Measurements from ENCODE around the gene FERMT1. TPM values are rescaled to one million over a fixed set of nuclear protein-coding genes. Genes with fewer than 3 reads are reported as not detected.
"Not testable (repeated sequence)": the region's sequence is repeated elsewhere in the genome, so short reads cannot be mapped to it uniquely, and the experiment has no call there.

Gene FERMT1
- total and polyA plus RNA-seq, 4 donors, result 0.83 to 2.4 (median 1.5) TPM

GRCh38 chr20:6113951-6114350 lies 8.9 kb downstream of the FERMT1 start:
- no peak overlapping the region for H3K4me3 ChIP-seq
- peaks cover 0 to 12% (median 4%) of the 10 kb centered on the region in 4 donors for H3K9me3 ChIP-seq (ENCODE audit: control insufficient read depth in 4 of 4, insufficient read depth in 3 of 4, low read length in 3 of 4)
- H3K36me3 ChIP-seq (ENCODE audit: control insufficient read depth in 4 of 4, insufficient read depth in 4 of 4, low read length in 4 of 4), result peaks cover 0 to 4% (median 0%) of the 10 kb centered on the region in 4 donors
- H3K27ac ChIP-seq (ENCODE audit: low read depth in 1 of 2, low read length in 1 of 2), result no peak overlapping the region
- TF ChIP-seq, protein P1, sequence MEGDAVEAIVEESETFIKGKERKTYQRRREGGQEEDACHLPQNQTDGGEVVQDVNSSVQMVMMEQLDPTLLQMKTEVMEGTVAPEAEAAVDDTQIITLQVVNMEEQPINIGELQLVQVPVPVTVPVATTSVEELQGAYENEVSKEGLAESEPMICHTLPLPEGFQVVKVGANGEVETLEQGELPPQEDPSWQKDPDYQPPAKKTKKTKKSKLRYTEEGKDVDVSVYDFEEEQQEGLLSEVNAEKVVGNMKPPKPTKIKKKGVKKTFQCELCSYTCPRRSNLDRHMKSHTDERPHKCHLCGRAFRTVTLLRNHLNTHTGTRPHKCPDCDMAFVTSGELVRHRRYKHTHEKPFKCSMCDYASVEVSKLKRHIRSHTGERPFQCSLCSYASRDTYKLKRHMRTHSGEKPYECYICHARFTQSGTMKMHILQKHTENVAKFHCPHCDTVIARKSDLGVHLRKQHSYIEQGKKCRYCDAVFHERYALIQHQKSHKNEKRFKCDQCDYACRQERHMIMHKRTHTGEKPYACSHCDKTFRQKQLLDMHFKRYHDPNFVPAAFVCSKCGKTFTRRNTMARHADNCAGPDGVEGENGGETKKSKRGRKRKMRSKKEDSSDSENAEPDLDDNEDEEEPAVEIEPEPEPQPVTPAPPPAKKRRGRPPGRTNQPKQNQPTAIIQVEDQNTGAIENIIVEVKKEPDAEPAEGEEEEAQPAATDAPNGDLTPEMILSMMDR (IDR thresholded peaks at IDR 0.05; ENCODE audit: control extremely low read depth, extremely low read depth), result no peak
- H3K9ac ChIP-seq (ENCODE audit: insufficient read depth in 1 of 2, low read length in 2 of 2), result no peak overlapping the region
- no peaks in the 10 kb centered on the region for H3K4me1 ChIP-seq (ENCODE audit: control insufficient read depth in 5 of 5, insufficient read depth in 5 of 5, low read length in 5 of 5)
- no peak for DNase-seq
- no peaks in the 10 kb centered on the region for H3K27me3 ChIP-seq (ENCODE audit: control insufficient read depth in 3 of 3, insufficient read depth in 3 of 3, low read length in 2 of 3)
- no peak for ATAC-seq (ENCODE audit: insufficient read depth, low FRiP score)
- 80 to 89% methylated on average over 3 of the region's 3 CpGs for WGBS, 2 donors

DNA sequence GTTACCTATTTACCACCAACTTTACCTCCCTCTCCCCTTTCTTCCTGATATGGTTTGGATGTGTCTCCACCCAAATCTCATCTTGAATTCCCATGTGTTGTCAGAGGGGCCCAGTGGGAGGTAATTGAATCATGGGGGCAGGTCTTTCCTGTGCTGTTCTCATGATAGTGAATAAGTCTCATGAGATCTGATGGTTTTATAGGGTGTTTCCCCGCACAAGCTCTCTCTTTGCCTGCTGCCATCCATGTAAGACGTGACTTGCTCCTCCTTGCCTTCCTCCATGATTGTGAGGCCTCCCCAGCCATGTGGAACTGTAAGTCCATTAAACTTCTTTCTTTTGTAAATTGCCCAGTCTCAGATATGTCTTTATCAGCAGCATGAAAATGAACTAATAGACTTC lies 9.9 kb downstream of the FERMT1 start:
- WGBS, 2 donors, result 89 to 92% methylated on average over 2 of the region's 2 CpGs
- not testable (repeated sequence) for ATAC-seq (ENCODE audit: insufficient read depth, low FRiP score); DNase-seq; H3K9ac ChIP-seq (ENCODE audit: insufficient read depth in 1 of 2, low read length in 2 of 2); H3K4me3 ChIP-seq; H3K27me3 ChIP-seq (ENCODE audit: control insufficient read depth in 3 of 3, insufficient read depth in 3 of 3, low read length in 2 of 3); H3K27ac ChIP-seq (ENCODE audit: low read depth in 1 of 2, low read length in 1 of 2); H3K4me1 ChIP-seq (ENCODE audit: control insufficient read depth in 5 of 5, insufficient read depth in 5 of 5, low read length in 5 of 5); H3K36me3 ChIP-seq (ENCODE audit: control insufficient read depth in 4 of 4, insufficient read depth in 4 of 4, low read length in 4 of 4)
- peaks cover 0 to 12% (median 4%) of the 10 kb centered on the region in 4 donors for H3K9me3 ChIP-seq (ENCODE audit: control insufficient read depth in 4 of 4, insufficient read depth in 3 of 4, low read length in 3 of 4)

DNA sequence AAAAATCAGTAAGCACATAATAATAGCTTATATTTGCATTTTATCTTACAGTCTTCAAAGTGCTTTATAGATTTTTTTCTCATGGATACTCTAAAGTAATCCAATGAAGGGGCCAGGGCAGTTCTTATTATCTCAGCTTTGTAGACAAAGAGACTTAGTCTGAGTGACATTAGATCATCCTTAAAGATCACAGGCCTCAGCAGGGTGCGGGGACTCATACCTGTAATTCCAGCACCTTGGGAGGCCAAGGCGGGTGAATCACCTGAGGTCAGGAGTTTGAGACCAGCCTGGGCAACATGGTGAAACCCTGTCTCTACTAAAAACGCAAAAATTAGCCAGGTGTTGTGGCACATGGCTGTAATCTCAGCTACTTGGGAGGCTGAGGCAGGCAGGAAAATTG lies 14.5 kb downstream of the FERMT1 start:
- DNase-seq (no peak), ATAC-seq (ENCODE audit: insufficient read depth, low FRiP score) (no peak)
- Histone ChIP-seq H3K27me3 (ENCODE audit: control insufficient read depth in 3 of 3, insufficient read depth in 3 of 3, low read length in 2 of 3) (no peaks in the 10 kb centered on the region), H3K27ac (ENCODE audit: low read depth in 1 of 2, low read length in 1 of 2) (no peak overlapping the region), H3K36me3 (ENCODE audit: control insufficient read depth in 4 of 4, insufficient read depth in 4 of 4, low read length in 4 of 4) (no peaks in the 10 kb centered on the region), H3K9ac (ENCODE audit: insufficient read depth in 1 of 2, low read length in 2 of 2) (no peak overlapping the region), H3K4me3 (no peak overlapping the region), H3K4me1 (ENCODE audit: control insufficient read depth in 5 of 5, insufficient read depth in 5 of 5, low read length in 5 of 5) (no peaks in the 10 kb centered on the region), H3K9me3 (ENCODE audit: control insufficient read depth in 4 of 4, insufficient read depth in 3 of 4, low read length in 3 of 4) (peaks cover 0 to 2% (median 0%) of the 10 kb centered on the region in 4 donors)
- 79 to 96% methylated on average over 3 of the region's 3 CpGs for WGBS, 2 donors
- TF ChIP-seq, protein P1 (IDR thresholded peaks at IDR 0.05; ENCODE audit: control extremely low read depth, extremely low read depth), result no peak

DNA sequence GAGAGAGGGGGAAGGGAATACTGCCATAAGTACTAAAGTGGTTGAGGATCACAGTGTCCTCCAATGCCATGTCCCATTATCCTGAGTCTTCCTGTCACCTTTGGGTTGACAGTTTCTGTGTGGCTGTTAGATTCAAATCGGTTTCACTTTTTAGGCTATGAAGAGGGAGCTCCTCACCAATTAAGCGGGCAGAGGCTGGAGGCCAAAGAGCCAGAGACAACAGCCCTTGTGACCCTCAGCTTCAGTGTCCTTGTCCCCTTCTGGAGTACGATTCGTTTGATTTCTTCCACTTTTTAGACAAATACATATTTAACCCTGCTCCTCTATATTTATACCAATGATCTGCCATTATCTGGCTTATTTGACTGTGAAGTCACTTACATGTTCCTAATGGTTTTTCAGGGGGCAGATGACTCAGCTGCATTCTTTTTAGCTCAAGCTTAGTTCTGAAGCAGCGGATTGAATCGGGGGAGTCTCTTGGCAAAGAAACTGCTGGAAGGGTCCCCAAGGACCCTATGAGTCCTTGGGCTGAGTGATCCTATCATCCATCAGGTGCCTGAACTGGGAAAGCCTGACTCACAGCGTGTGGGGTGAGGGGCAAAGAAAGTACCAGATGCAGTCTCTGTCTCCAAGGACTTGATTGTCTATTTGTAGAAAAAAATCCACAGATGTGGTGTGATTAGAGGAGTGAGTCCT lies 18.2 kb downstream of the FERMT1 start:
- no peaks in the 10 kb centered on the region for H3K36me3 ChIP-seq (ENCODE audit: control insufficient read depth in 4 of 4, insufficient read depth in 4 of 4, low read length in 4 of 4)
- no peaks in the 10 kb centered on the region for H3K4me1 ChIP-seq (ENCODE audit: control insufficient read depth in 5 of 5, insufficient read depth in 5 of 5, low read length in 5 of 5)
- DNase-seq (no peak), ATAC-seq (ENCODE audit: insufficient read depth, low FRiP score) (no peak)
- H3K4me3 ChIP-seq, result no peak overlapping the region
- no peak overlapping the region for H3K27ac ChIP-seq (ENCODE audit: low read depth in 1 of 2, low read length in 1 of 2)
- H3K27me3 ChIP-seq (ENCODE audit: control insufficient read depth in 3 of 3, insufficient read depth in 3 of 3, low read length in 2 of 3), result no peaks in the 10 kb centered on the region
- TF ChIP-seq, protein P1 (IDR thresholded peaks at IDR 0.05; ENCODE audit: control extremely low read depth, extremely low read depth), result no peak
- H3K9ac ChIP-seq (ENCODE audit: insufficient read depth in 1 of 2, low read length in 2 of 2), result no peak overlapping the region
- no peaks in the 10 kb centered on the region for H3K9me3 ChIP-seq (ENCODE audit: control insufficient read depth in 4 of 4, insufficient read depth in 3 of 4, low read length in 3 of 4)
- 77 to 87% methylated on average over 7 of the region's 7 CpGs for WGBS, 2 donors

Data from lung (tissue), 12 donors.